B cell (primary cell): Measurements from ENCODE around the gene PTPRN2. TPM values are rescaled to one million over a fixed set of nuclear protein-coding genes. Genes with fewer than 3 reads are reported as not detected.

Experiments used
- ATAC-seq: fragments of 200-7000 bp; cut with Tn5 transposase; one replicate; pipeline ENCODE4 v1.10.0; 2021; ENCODE audit warnings: low read depth, mild to moderate bottlenecking, moderate number of reproducible peaks, moderate library complexity
- CTCF ChIA-PET: fragments of 350-600 bp; sonication (Branson Sonifier 250); formaldehyde crosslinking; loops from one replicate; lab custom pipeline; 2021; ENCODE audit warnings: antibody characterized with exemption, inconsistent platforms; lab: Charles Lee
- POLR2A ChIA-PET: fragments of 350-600 bp; sonication (Branson Sonifier 250); formaldehyde crosslinking; loops from one replicate; lab custom pipeline; 2021; ENCODE audit warnings: antibody characterized with exemption; lab: Charles Lee
- DNase-seq: peaks from one replicate; pipeline ENCODE4 v3.0.0; 2013
- H2AFZ ChIP-seq: 2 replicates; pipeline ENCODE4 v1.6.1; 2012; ENCODE audit warnings: mild to moderate bottlenecking, low read depth, low read length; ENCODE audit not compliant: insufficient read depth, poor library complexity, severe bottlenecking
- H3K27ac ChIP-seq, 2 donors: 1 replicate in 1 of 2; 2 replicates in 1 of 2; pipeline ENCODE4 v1.5.1; 2012 to 2013; ENCODE audit warnings: low read length in 2 of 2, mild to moderate bottlenecking in 2 of 2, moderate library complexity in 1 of 2
- H3K27me3 ChIP-seq, 4 experiments: fragments of 200-600 bp in 1 of 4; sonication (generic) in 1 of 4; replicated peaks in 1 of 4; 1 replicate in 2 of 4; 2 replicates in 2 of 4; pipeline versions ENCODE4 v1.6.1 to v1.7.0; 2013 to 2016; ENCODE audit warnings: low read length in 3 of 4, mild to moderate bottlenecking in 2 of 4, mixed read lengths in 1 of 4, moderate library complexity in 1 of 4; ENCODE audit not compliant: insufficient read depth in 4 of 4, control insufficient read depth in 3 of 4; ENCODE audit errors: control extremely low read depth in 1 of 4
- H3K36me3 ChIP-seq, 2 experiments: replicated peaks in 1 of 2; 1 replicate in 1 of 2; 2 replicates in 1 of 2; pipeline versions ENCODE4 v1.6.1 to v1.7.1; 2013; ENCODE audit warnings: low read length in 1 of 2; ENCODE audit not compliant: insufficient read depth in 2 of 2, control insufficient read depth in 1 of 2; ENCODE audit errors: control extremely low read depth in 1 of 2, extremely low read depth in 1 of 2
- H3K4me1 ChIP-seq, 2 donors: fragments of 200-600 bp in 1 of 2; sonication (generic) in 1 of 2; 1 replicate in 1 of 2; 2 replicates in 1 of 2; pipeline versions ENCODE4 v1.5.1 to v1.6.1; 2013 to 2017; ENCODE audit warnings: low read length in 2 of 2; ENCODE audit not compliant: control insufficient read depth in 2 of 2, insufficient read depth in 2 of 2
- H3K4me2 ChIP-seq: replicated peaks from 2 replicates; pipeline ENCODE3; 2012; ENCODE audit warnings: mild to moderate bottlenecking, low read depth, low read length; ENCODE audit not compliant: poor library complexity, severe bottlenecking
- H3K4me3 ChIP-seq, 5 experiments: fragments of 200-600 bp in 1 of 5; sonication (generic) in 1 of 5; 1 replicate in 3 of 5; 2 replicates in 2 of 5; pipeline versions ENCODE4 v1.5.1 to v1.7.0; 2011 to 2016; ENCODE audit warnings: low read length in 4 of 5, mild to moderate bottlenecking in 4 of 5, low read depth in 2 of 5, control low read depth in 1 of 5, moderate library complexity in 1 of 5; ENCODE audit not compliant: insufficient read depth in 1 of 5; ENCODE audit errors: control extremely low read depth in 1 of 5, extremely low read depth in 1 of 5
- H3K79me2 ChIP-seq: fragments of 200-600 bp; sonication (generic); one replicate; pipeline ENCODE4 v1.6.0; 2016; ENCODE audit warnings: low read length; ENCODE audit not compliant: control insufficient read depth, insufficient read depth
- H3K9ac ChIP-seq: fragments of 200-600 bp; sonication (generic); 2 replicates; pipeline ENCODE4 v1.6.1; 2017; ENCODE audit warnings: mild to moderate bottlenecking, low read length, moderate library complexity
- H3K9me3 ChIP-seq, 3 donors: one replicate each; pipeline versions ENCODE4 v1.6.1 to v1.7.1; 2013; ENCODE audit warnings: low read length in 2 of 3; ENCODE audit not compliant: control insufficient read depth in 2 of 3, insufficient read depth in 1 of 3; ENCODE audit errors: control extremely low read depth in 1 of 3
- H4K20me1 ChIP-seq: 2 replicates; pipeline ENCODE4 v1.6.0; 2012; ENCODE audit warnings: mild to moderate bottlenecking, low read length; ENCODE audit not compliant: insufficient read depth, control insufficient read depth, poor library complexity, severe bottlenecking
- H3K27ac Mint-ChIP-seq: one replicate; pipeline ENCODE4 v1.8.0; 2021; ENCODE audit warnings: mixed read lengths
- H3K27me3 Mint-ChIP-seq: one replicate; pipeline ENCODE4 v1.8.0; 2021; ENCODE audit warnings: mixed read lengths
- H3K4me1 Mint-ChIP-seq: one replicate; pipeline ENCODE4 v1.8.0; 2021; ENCODE audit warnings: mixed read lengths
- H3K4me3 Mint-ChIP-seq: one replicate; pipeline ENCODE4 v1.8.0; 2021; ENCODE audit warnings: mixed read lengths
- H3K9me3 Mint-ChIP-seq: one replicate; pipeline ENCODE4 v1.8.0; 2022; ENCODE audit warnings: mixed read lengths; ENCODE audit not compliant: insufficient read depth
- CTCF ChIP-seq: fragments of 200-600 bp; IDR thresholded peaks from one replicate; pipeline ENCODE4 v1.8.0; 2022; ENCODE audit warnings: antibody characterized with exemption, mild to moderate bottlenecking
- EZH2 ChIP-seq: IDR thresholded peaks from 2 replicates; pipeline ENCODE4 v1.6.1; 2012; ENCODE audit warnings: borderline replicate concordance, low read depth, mild to moderate bottlenecking, moderate library complexity, low read length; ENCODE audit not compliant: insufficient read depth, poor library complexity, severe bottlenecking
- WGBS: methylation state at CpG from one replicate; pipeline ENCODE4 v1.1.5; 2013; ENCODE audit warnings: missing lambda C conversion rate; ENCODE audit not compliant: insufficient coverage; 5-methylcytosine and 5-hydroxymethylcytosine counted together
- intact Hi-C: fragments of 100-400 bp; cut with micrococcal nuclease; formaldehyde crosslinking; loops from one replicate; pipeline ENCODE4 v1.10.0; 2022
- polyA plus RNA-seq: library from polyadenylated mRNA; depleted of rRNA; stranded (reverse); fragments of >200 nt; gene quantifications from 2 replicates; pipeline ENCODE4 v1.2.3, GENCODE V29; 2012
- total RNA-seq, 2 donors: library from RNA; stranded (reverse); fragments of 120-200 nt in 1 of 2; gene quantifications; 1 replicate in 1 of 2; 2 replicates in 1 of 2; pipeline versions ENCODE4 v1.2.3 to v1.2.4, GENCODE V29; 2013 to 2022

The PTPRN2 gene
- total and polyA plus RNA-seq, 2 donors (not counting 1 experiment from before 2014, with no cell fraction given) = 2.0 to 5.0 TPM

DNA sequence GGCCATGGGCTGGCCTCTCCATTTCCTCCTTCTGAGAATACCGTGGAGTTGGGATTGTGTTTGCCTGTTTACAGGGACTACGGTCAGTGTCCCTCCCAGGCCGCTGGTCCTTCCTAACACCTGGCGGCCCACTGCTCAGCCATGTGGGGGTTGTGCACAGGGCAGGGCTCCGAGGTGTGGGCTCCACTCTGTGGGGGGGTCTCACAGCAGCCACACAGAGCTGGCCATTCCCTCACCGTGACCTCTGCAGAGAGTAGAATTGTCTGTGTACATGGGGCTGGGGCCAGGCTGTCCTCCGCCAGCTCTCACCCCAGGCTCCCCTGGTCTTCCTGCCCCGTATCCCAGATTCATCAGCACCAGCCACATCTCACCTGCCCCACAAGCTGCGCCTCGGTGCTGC is 60.1 kb downstream of the PTPRN2 start:
- Histone ChIP-seq H3K4me2 (no peak overlapping the region), H3K27me3 (peaks cover 0 to 2% (median 0%) of the 10 kb centered on the region in 4 experiments), H3K4me3 (no peak overlapping the region), H3K4me1 (no peaks in the 10 kb centered on the region), H3K36me3 (no peaks in the 10 kb centered on the region), H2AFZ (no peak overlapping the region), H3K79me2 (no peaks in the 10 kb centered on the region), H3K9ac (no peak overlapping the region), H4K20me1 (no peaks in the 10 kb centered on the region), H3K9me3 (peaks cover 0 to 13% (median 0%) of the 10 kb centered on the region in 3 donors), H3K27ac (no peak overlapping the region)
- peaks cover under 1% of the 10 kb centered on the region for H3K27me3 Mint-ChIP-seq
- no peak for TF ChIP-seq EZH2
- no peak for TF ChIP-seq CTCF
- intact Hi-C loops = no loop called here
- no peak overlapping the region for H3K27ac Mint-ChIP-seq
- ChIA-PET POLR2A (no interaction called here), CTCF (no interaction called here)
- H3K9me3 Mint-ChIP-seq = no peaks in the 10 kb centered on the region
- no peaks in the 10 kb centered on the region for H3K4me1 Mint-ChIP-seq
- H3K4me3 Mint-ChIP-seq = no peak overlapping the region
- DNase-seq = no peak
- WGBS = 84% methylated on average over 6 of the region's 10 CpGs
- no peak for ATAC-seq

- Mint-ChIP-seq H3K27me3 (no peaks in the 10 kb centered on the region), H3K9me3 (no peaks in the 10 kb centered on the region), H3K4me1 (no peaks in the 10 kb centered on the region), H3K27ac (no peak overlapping the region), H3K4me3 (no peak overlapping the region)
- intact Hi-C loops = no loop called here
- Histone ChIP-seq H3K4me2 (no peak overlapping the region), H3K27ac (no peak overlapping the region), H3K79me2 (no peaks in the 10 kb centered on the region), H2AFZ (no peak overlapping the region), H3K4me3 (no peak overlapping the region), H3K9ac (no peak overlapping the region), H3K4me1 (no peaks in the 10 kb centered on the region), H4K20me1 (no peaks in the 10 kb centered on the region), H3K36me3 (no peaks in the 10 kb centered on the region), H3K9me3 (peaks cover 0 to 16% (median 2%) of the 10 kb centered on the region in 3 donors), H3K27me3 (no peaks in the 10 kb centered on the region)
- ChIA-PET POLR2A (interaction anchor here (0.5 kb wide), 1 partner anchor 12 kb away, joined by 3 read pairs; no protein-coding TSS in a partner anchor), CTCF (no interaction called here)
- TF ChIP-seq CTCF = no peak
- no peak for TF ChIP-seq EZH2
- DNase-seq (no peak), ATAC-seq (no peak)
- 90% methylated on average over 17 of the region's 18 CpGs for WGBS
Measured at GRCh38 chr7:158527038-158527437, 60.6 kb downstream of the PTPRN2 start.
